ENCODE measurements around the gene TYW5.
A peak's percentile ranks its signal among the peaks of the same experiment; 100 is the strongest.

TYW5 gene

DNA sequence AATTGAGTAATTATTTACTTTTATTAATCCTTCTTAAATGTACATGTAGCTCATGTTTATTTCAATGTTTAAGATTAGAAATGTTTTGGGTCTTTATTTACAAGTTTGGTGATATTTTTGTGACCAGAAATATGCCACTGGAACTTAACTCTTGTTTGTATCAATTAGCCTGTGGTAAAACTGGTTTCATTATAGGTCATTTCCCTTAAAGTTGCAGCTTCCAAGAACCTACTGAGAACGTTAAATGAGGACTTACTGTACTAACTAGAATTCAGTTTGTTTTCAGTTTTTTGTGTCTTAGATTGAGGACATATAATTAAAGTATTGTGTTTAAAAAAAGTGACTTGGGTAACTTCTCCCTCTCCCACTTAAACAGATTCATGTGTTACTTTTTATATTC, 4.3 kb downstream of the TYW5 start:
- DNase-seq (ENCODE audit: extremely low spot score) = no peak
- ChIA-PET POLR2A (no interaction called here), CTCF (no interaction called here)
- no peak for TF ChIP-seq NFRKB (IDR thresholded peaks at IDR 0.05)
- TF ChIP-seq L3MBTL2 (conservative IDR thresholded peaks at IDR 0.05) = no peak
- no peak for TF ChIP-seq HDGF (IDR thresholded peaks at IDR 0.05; ENCODE audit: borderline replicate concordance)
- TF ChIP-seq FOXM1 (IDR thresholded peaks at IDR 0.05; ENCODE audit: borderline replicate concordance) = no peak
- TF ChIP-seq FOXK2 (IDR thresholded peaks at IDR 0.05) = no peak
- no peak for TF ChIP-seq ELF4 (IDR thresholded peaks at IDR 0.05)
- no peak for TF ChIP-seq LEF1 (IDR thresholded peaks at IDR 0.05; ENCODE audit: borderline replicate concordance)
- no peak for TF ChIP-seq TARDBP (IDR thresholded peaks at IDR 0.05)
- no peak for TF ChIP-seq CTBP1 (IDR thresholded peaks at IDR 0.05; ENCODE audit: borderline replicate concordance)
- TF ChIP-seq BHLHE40 (IDR thresholded peaks at IDR 0.05; ENCODE audit: borderline replicate concordance) = no peak
- TF ChIP-seq FOXA1 (IDR thresholded peaks at IDR 0.05) = no peak
- TF ChIP-seq, protein P1, sequence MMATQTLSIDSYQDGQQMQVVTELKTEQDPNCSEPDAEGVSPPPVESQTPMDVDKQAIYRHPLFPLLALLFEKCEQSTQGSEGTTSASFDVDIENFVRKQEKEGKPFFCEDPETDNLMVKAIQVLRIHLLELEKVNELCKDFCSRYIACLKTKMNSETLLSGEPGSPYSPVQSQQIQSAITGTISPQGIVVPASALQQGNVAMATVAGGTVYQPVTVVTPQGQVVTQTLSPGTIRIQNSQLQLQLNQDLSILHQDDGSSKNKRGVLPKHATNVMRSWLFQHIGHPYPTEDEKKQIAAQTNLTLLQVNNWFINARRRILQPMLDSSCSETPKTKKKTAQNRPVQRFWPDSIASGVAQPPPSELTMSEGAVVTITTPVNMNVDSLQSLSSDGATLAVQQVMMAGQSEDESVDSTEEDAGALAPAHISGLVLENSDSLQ (IDR thresholded peaks at IDR 0.05) = no peak
- TF ChIP-seq ARNT (IDR thresholded peaks at IDR 0.05) = no peak
- TF ChIP-seq SP1 (IDR thresholded peaks at IDR 0.05) = no peak
- TF ChIP-seq SUZ12 (IDR thresholded peaks at IDR 0.05) = no peak
- TF ChIP-seq ZNF384 (IDR thresholded peaks at IDR 0.05) = no peak

DNA sequence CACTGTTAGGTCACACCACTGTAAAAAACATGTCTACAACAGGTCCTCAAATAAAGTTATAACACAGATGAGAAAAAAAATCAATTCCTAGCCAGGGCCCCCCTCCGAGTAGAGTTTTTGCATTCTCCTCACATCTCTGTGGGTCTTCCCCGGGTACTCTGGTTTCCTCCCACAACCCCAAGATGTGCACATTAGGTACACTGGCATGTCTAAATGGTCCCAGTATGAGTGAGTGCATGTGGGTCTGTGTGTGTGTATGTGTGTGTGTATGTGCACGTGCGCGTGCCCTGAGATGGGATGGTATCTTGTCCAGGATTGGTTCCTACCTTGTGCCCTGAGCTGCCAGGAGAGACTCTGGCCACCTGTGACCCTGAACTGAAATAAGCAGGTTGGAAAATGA, 4.9 kb downstream of the TYW5 start:
- DNase-seq (ENCODE audit: extremely low spot score) = no peak
- no peak for TF ChIP-seq LEF1 (IDR thresholded peaks at IDR 0.05; ENCODE audit: borderline replicate concordance)
- TF ChIP-seq L3MBTL2 (conservative IDR thresholded peaks at IDR 0.05) = no peak
- no peak for TF ChIP-seq SP1 (IDR thresholded peaks at IDR 0.05)
- no peak for TF ChIP-seq FOXA1 (IDR thresholded peaks at IDR 0.05)
- no peak for TF ChIP-seq CTBP1 (IDR thresholded peaks at IDR 0.05; ENCODE audit: borderline replicate concordance)
- TF ChIP-seq TARDBP (IDR thresholded peaks at IDR 0.05) = no peak
- TF ChIP-seq SUZ12 (IDR thresholded peaks at IDR 0.05) = no peak
- TF ChIP-seq NFRKB (IDR thresholded peaks at IDR 0.05) = no peak
- ChIA-PET POLR2A (no interaction called here), CTCF (no interaction called here)

DNA sequence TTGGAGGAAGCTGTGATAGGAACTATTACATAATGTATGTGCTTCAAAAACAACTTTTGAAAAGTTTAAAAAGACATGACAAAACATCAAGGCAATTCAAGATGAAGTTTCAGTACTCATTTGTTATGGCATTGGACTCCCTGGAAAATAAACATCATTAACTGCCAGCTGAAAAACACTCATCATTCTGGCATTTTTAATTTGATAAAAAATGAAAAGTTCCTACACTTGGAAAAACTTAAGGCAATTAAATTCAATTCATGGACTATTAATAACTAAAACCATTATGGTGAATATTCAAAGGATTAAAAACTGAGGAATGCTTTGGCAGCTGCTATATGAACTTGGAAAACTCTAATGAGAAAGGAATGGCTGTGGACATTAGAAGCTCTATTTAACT, 8.5 kb downstream of the TYW5 start:
- CTCF ChIA-PET = no interaction called here
- TF ChIP-seq LEF1 (IDR thresholded peaks at IDR 0.05; ENCODE audit: borderline replicate concordance) (no peak), NFRKB (IDR thresholded peaks at IDR 0.05) (no peak), SP1 (IDR thresholded peaks at IDR 0.05) (no peak), L3MBTL2 (conservative IDR thresholded peaks at IDR 0.05) (no peak), TARDBP (IDR thresholded peaks at IDR 0.05) (no peak), FOXK2 (IDR thresholded peaks at IDR 0.05) (no peak), ARNT (IDR thresholded peaks at IDR 0.05) (no peak), BHLHE40 (IDR thresholded peaks at IDR 0.05; ENCODE audit: borderline replicate concordance) (no peak), HDGF (IDR thresholded peaks at IDR 0.05; ENCODE audit: borderline replicate concordance) (no peak), FOXA1 (IDR thresholded peaks at IDR 0.05) (no peak), FOXM1 (IDR thresholded peaks at IDR 0.05; ENCODE audit: borderline replicate concordance) (no peak), ELF4 (IDR thresholded peaks at IDR 0.05) (no peak), ZNF384 (IDR thresholded peaks at IDR 0.05) (no peak)
- TF ChIP-seq, protein P1 (IDR thresholded peaks at IDR 0.05) = no peak
- POLR2A ChIA-PET = no interaction called here
- DNase-seq (ENCODE audit: extremely low spot score) = no peak

DNA sequence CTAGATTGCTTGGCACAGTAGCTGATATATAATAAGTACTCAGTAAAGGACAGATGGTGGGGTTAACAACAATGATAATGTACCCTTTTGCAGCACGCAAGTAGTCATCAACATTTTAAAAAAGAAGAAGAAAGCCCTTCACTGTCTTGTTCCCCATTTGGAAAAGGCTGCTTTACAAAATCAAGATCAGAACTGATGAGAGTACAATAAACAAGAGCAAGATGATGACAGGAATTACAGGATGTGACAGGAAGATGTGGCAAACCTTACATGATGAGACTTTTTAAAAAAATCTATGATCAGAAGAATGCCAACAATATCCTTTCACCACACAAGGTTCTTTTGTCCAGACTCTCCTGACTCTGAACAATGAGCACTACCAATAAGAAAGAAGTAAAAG, 9.1 kb downstream of the TYW5 start:
- DNase-seq (ENCODE audit: extremely low spot score) = no peak
- ChIA-PET CTCF (no interaction called here), POLR2A (no interaction called here)
- TF ChIP-seq SP1 (IDR thresholded peaks at IDR 0.05) (no peak), TARDBP (IDR thresholded peaks at IDR 0.05) (no peak)

DNA sequence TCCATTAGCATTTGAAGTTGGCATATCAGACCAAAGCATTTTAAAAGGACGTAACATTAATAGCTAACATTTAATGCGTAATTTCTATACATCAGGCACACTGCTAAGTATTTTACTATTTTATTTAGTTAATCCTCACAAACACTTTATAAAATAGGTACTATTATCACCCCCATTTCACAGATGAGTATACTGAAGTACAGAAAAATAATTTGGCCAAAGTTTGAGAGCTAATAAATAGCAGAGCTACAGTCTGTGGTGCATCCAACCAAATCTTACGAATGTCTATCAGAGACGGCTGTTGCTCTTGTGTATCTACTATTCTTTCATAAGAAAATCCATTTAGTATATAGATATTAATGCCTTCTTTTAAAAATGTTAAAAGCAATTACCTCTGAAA, 11.9 kb downstream of the TYW5 start:
- DNase-seq (ENCODE audit: extremely low spot score) = no peak
- POLR2A ChIA-PET = no interaction called here
- CTCF ChIA-PET = no interaction called here
- TF ChIP-seq ELF4 (IDR thresholded peaks at IDR 0.05) (no peak), ZNF384 (IDR thresholded peaks at IDR 0.05) (no peak), ARNT (IDR thresholded peaks at IDR 0.05) (no peak), SUZ12 (IDR thresholded peaks at IDR 0.05) (no peak), FOXA1 (IDR thresholded peaks at IDR 0.05) (no peak), FOXK2 (IDR thresholded peaks at IDR 0.05) (no peak), NFRKB (IDR thresholded peaks at IDR 0.05) (no peak), L3MBTL2 (conservative IDR thresholded peaks at IDR 0.05) (no peak), TARDBP (IDR thresholded peaks at IDR 0.05) (no peak), BHLHE40 (IDR thresholded peaks at IDR 0.05; ENCODE audit: borderline replicate concordance) (no peak), SP1 (IDR thresholded peaks at IDR 0.05) (no peak), LEF1 (IDR thresholded peaks at IDR 0.05; ENCODE audit: borderline replicate concordance) (no peak)

DNA sequence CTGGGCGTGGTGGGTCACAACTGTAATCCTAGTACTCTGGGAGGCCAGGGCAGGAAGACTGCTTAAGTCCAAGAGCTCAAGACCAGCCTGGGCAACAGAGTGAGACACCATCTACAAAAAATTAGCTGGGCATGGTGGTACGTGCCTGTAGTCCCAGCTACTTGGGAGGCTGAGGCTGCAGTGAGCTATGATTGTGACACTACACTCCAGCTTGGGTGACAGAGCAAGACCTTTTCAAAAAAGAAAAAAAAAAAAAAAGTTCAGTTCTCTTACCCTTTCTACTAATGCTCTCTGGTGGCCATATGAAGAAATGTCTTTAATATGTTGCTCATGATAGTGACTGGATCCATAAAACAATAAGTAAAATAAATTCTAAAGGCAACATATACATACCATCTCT, 14.9 kb downstream of the TYW5 start:
- POLR2A ChIA-PET = interaction anchor here (0.7 kb wide), 1 partner anchor 10 kb away, joined by 3 read pairs; no protein-coding TSS in a partner anchor

DNA sequence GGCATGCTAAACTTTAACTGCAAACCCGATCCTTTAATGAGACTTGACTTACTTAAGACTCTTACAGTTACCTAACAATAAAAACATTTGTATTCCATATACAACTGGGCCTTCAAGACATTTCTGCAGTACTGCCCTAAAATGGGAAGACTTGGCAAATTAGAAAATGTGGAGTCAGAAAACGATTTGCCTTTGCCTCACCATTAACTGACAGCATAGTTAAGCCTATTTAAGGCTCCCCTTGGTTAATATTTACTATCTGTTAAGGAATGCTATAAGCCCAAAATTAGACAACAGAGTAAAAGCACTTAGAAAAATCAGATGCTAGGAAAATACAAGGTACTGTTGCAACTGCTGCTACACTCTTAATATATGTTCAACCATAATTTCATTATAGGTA, 18.7 kb downstream of the TYW5 start:
- no peak for DNase-seq (ENCODE audit: extremely low spot score)
- CTCF ChIA-PET = no interaction called here
- no peak for TF ChIP-seq ELF4 (IDR thresholded peaks at IDR 0.05)
- no peak for TF ChIP-seq BHLHE40 (IDR thresholded peaks at IDR 0.05; ENCODE audit: borderline replicate concordance)
- no peak for TF ChIP-seq SUZ12 (IDR thresholded peaks at IDR 0.05)
- TF ChIP-seq L3MBTL2 (conservative IDR thresholded peaks at IDR 0.05) = no peak
- TF ChIP-seq FOXM1 (IDR thresholded peaks at IDR 0.05; ENCODE audit: borderline replicate concordance) = no peak
- TF ChIP-seq TARDBP (IDR thresholded peaks at IDR 0.05) = no peak
- no peak for TF ChIP-seq CTBP1 (IDR thresholded peaks at IDR 0.05; ENCODE audit: borderline replicate concordance)
- TF ChIP-seq SP1 (IDR thresholded peaks at IDR 0.05) = no peak
- TF ChIP-seq FOXK2 (IDR thresholded peaks at IDR 0.05) = no peak
- no peak for TF ChIP-seq LEF1 (IDR thresholded peaks at IDR 0.05; ENCODE audit: borderline replicate concordance)
- TF ChIP-seq ARNT (IDR thresholded peaks at IDR 0.05) = no peak
- TF ChIP-seq, protein P1 (IDR thresholded peaks at IDR 0.05) = no peak
- TF ChIP-seq NFRKB (IDR thresholded peaks at IDR 0.05) = no peak
- TF ChIP-seq HDGF (IDR thresholded peaks at IDR 0.05; ENCODE audit: borderline replicate concordance) = no peak
- TF ChIP-seq ZNF384 (IDR thresholded peaks at IDR 0.05) = no peak
- no peak for TF ChIP-seq FOXA1 (IDR thresholded peaks at IDR 0.05)
- POLR2A ChIA-PET = no interaction called here

More for the DNA sequence above, 14.9 kb downstream of the TYW5 start:
- CTCF ChIA-PET = interaction anchor here (1.9 kb wide), 1 partner anchor 236 kb away, joined by 8 read pairs; no protein-coding TSS in a partner anchor
- TF ChIP-seq ZNF384 (IDR thresholded peaks at IDR 0.05) (peak; percentile 97), BHLHE40 (IDR thresholded peaks at IDR 0.05; ENCODE audit: borderline replicate concordance) (no peak)
- no peak for DNase-seq (ENCODE audit: extremely low spot score)

Data from HEK293T (cell line).